Liver (tissue), 9 donors: ENCODE data around the gene SYT5. TPM values are rescaled to one million over a fixed set of nuclear protein-coding genes. Genes with fewer than 3 reads are reported as not detected.

ENCODE experiments used
- DNase-seq: peaks from one replicate; pipeline ENCODE4 v3.0.0-alpha.2; 2017; ENCODE audit warnings: low spot score
- H3K27ac ChIP-seq, 2 donors: one replicate each; pipeline ENCODE4 v1.7.0; 2013; ENCODE audit warnings: inconsistent platforms in 2 of 2, low read length in 2 of 2, control low read depth in 1 of 2, low read depth in 1 of 2, mild to moderate bottlenecking in 1 of 2
- H3K27me3 ChIP-seq, 4 donors: one replicate each; pipeline versions ENCODE4 v1.6.1 to v1.7.0; 2013; ENCODE audit warnings: low read length in 3 of 4, inconsistent platforms in 1 of 4, mild to moderate bottlenecking in 1 of 4, moderate library complexity in 1 of 4; ENCODE audit not compliant: control insufficient read depth in 4 of 4, insufficient read depth in 4 of 4
- H3K36me3 ChIP-seq, 4 donors: one replicate each; pipeline versions ENCODE4 v1.6.1 to v1.7.0; 2013; ENCODE audit warnings: low read length in 3 of 4, mild to moderate bottlenecking in 3 of 4, low read depth in 1 of 4, moderate library complexity in 1 of 4; ENCODE audit not compliant: control insufficient read depth in 4 of 4, insufficient read depth in 3 of 4
- H3K4me1 ChIP-seq, 4 donors: one replicate each; pipeline versions ENCODE4 v1.6.1 to v1.7.0; 2013; ENCODE audit warnings: low read length in 3 of 4, mild to moderate bottlenecking in 3 of 4, moderate library complexity in 1 of 4; ENCODE audit not compliant: control insufficient read depth in 4 of 4, insufficient read depth in 4 of 4
- H3K4me3 ChIP-seq, 3 donors: one replicate each; pipeline versions ENCODE4 v1.6.1 to v1.7.0; 2013; ENCODE audit warnings: low read length in 3 of 3, control low read depth in 1 of 3, low read depth in 1 of 3, mild to moderate bottlenecking in 1 of 3
- H3K9ac ChIP-seq, 2 donors: one replicate each; pipeline ENCODE4 v1.7.0; 2013; ENCODE audit warnings: low read length in 2 of 2, mild to moderate bottlenecking in 2 of 2, moderate library complexity in 2 of 2, control low read depth in 1 of 2, low read depth in 1 of 2
- H3K9me3 ChIP-seq, 4 donors: one replicate each; pipeline versions ENCODE4 v1.6.1 to v1.7.0; 2013; ENCODE audit warnings: low read length in 3 of 4; ENCODE audit not compliant: control insufficient read depth in 4 of 4
- EGR1 ChIP-seq, 2 donors: IDR thresholded peaks; 2 replicates each; pipeline ENCODE4 v1.6.1; 2016 to 2018; ENCODE audit warnings: antibody characterized with exemption in 2 of 2, low read depth in 2 of 2
- FOXA1 ChIP-seq: IDR thresholded peaks from 2 replicates; pipeline ENCODE4 v1.6.1; 2016; ENCODE audit warnings: antibody characterized with exemption
- FOXA2 ChIP-seq: IDR thresholded peaks from 2 replicates; pipeline ENCODE4 v1.6.1; 2016; ENCODE audit warnings: antibody characterized with exemption
- GABPA ChIP-seq, 2 donors: IDR thresholded peaks in 1 of 2; conservative IDR thresholded peaks in 1 of 2; 2 replicates each; pipeline ENCODE4 v1.6.1; 2016; ENCODE audit warnings: antibody characterized with exemption in 2 of 2, mild to moderate bottlenecking in 1 of 2, moderate library complexity in 1 of 2
- HNF4G ChIP-seq: IDR thresholded peaks from 2 replicates; pipeline ENCODE4 v1.6.1; 2016; ENCODE audit warnings: antibody characterized with exemption
- JUND ChIP-seq, 2 donors: IDR thresholded peaks; 2 replicates each; pipeline ENCODE4 v1.6.1; 2016; ENCODE audit warnings: antibody characterized with exemption in 2 of 2
- NR2F2 ChIP-seq: IDR thresholded peaks from 2 replicates; pipeline ENCODE4 v1.6.1; 2016; ENCODE audit warnings: antibody characterized with exemption
- RAD21 ChIP-seq, 2 donors: IDR thresholded peaks; 2 replicates each; pipeline ENCODE4 v1.6.1; 2016; ENCODE audit warnings: antibody characterized with exemption in 2 of 2, mild to moderate bottlenecking in 2 of 2
- RXRA ChIP-seq, 2 donors: IDR thresholded peaks; 2 replicates each; pipeline ENCODE4 v1.6.1; 2017 to 2018; ENCODE audit warnings: antibody characterized with exemption in 2 of 2, mild to moderate bottlenecking in 1 of 2
- YY1 ChIP-seq: IDR thresholded peaks from 2 replicates; pipeline ENCODE4 v1.6.1; 2016; ENCODE audit warnings: antibody characterized with exemption, mild to moderate bottlenecking
- WGBS: extraction: QIAGEN DNeasy Blood & Tissue Kit; methylation state at CpG from one replicate; pipeline ENCODE4 v1.1.7; 2013; 5-methylcytosine and 5-hydroxymethylcytosine counted together
- polyA plus RNA-seq, 2 donors: library from polyadenylated mRNA; stranded (reverse) in 1 of 2; unstranded in 1 of 2; fragments of 200-250 nt in 1 of 2; fragments of >200 nt in 1 of 2; fragmentation: Nextera tagmentation in 1 of 2; extraction: Ambion mirVana in 1 of 2; gene quantifications; one replicate each; pipeline versions ENCODE4 v1.2.1 to v1.2.3, GENCODE V29; 2013 to 2015
- total RNA-seq, 2 donors: library from RNA; depleted of rRNA; stranded (reverse); fragments of >200 nt; gene quantifications; one replicate each; pipeline ENCODE4 v1.2.3, GENCODE V29; 2014
- TF ChIP-seq, protein P1 (sequence below): IDR thresholded peaks from 2 replicates; pipeline ENCODE4 v1.6.1; 2016; ENCODE audit warnings: antibody characterized with exemption
- TF ChIP-seq, protein P2 (sequence below): IDR thresholded peaks from 2 replicates; pipeline ENCODE4 v1.6.1; 2016; ENCODE audit warnings: antibody characterized with exemption
- TF ChIP-seq, protein P3 (sequence below): IDR thresholded peaks from 2 replicates; pipeline ENCODE4 v1.6.1; 2016; ENCODE audit warnings: antibody characterized with exemption, mild to moderate bottlenecking
- TF ChIP-seq, protein P4 (sequence below): IDR thresholded peaks from 2 replicates; pipeline ENCODE4 v1.6.1; 2016; ENCODE audit warnings: antibody characterized with exemption
- TF ChIP-seq, protein P5 (sequence below): fragments of 150-350 bp; IDR thresholded peaks from 2 replicates; pipeline ENCODE4 v1.5.1; 2017; ENCODE audit warnings: improper control_type of control experiment, low read depth, low read length; ENCODE audit not compliant: missing input control
- donor health status: healthy.
- donor health status: healthy.
- donor health status: healthy.
- donor health status: healthy.
- donor health status: healthy.

The SYT5 gene
- total and polyA plus RNA-seq, 4 donors: under 0.01 TPM; not detected in 3

DNA sequence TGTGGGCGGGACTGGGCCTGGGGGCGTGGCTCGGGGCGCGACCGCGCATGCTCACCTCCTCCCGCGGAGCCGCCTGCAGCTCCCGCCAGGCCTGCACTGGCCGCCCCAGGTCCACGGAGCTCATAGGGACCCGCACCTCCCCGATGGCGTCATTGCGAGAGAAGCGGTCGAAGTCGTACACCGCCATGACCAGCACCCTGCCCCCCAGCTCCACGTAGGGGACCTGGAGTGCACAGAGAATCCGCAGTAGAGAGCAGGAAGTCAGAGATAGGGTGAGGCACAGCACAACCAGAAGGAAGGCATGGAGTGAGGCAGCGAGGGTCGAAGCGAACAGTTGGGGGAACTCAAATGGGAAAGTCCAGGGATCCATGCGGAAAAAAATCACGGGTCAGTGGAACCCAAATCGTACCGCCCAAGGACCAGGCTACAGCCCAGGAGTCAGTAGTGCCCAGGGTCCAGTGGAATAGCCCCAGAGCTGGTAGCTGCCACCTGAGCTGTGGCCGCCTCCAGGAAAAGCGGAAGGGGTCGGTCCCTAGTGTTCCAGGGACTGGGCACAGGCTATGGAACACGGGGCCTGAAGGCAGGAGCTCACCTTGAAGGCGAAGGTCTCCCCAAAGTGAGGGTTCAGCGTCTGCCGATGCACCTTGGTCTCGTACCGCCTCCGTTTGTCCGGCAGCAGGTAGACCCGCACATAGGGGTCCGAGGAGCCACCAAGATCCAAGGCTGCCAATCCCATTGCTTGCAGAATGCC is 4.8 kb downstream of the SYT5 start:
- no peaks in the 10 kb centered on the region for H3K36me3 ChIP-seq
- peaks cover 2 to 8% (median 7%) of the 10 kb centered on the region in 4 donors for H3K4me1 ChIP-seq
- H3K4me3 ChIP-seq: no peak overlapping the region
- TF ChIP-seq, protein P1, sequence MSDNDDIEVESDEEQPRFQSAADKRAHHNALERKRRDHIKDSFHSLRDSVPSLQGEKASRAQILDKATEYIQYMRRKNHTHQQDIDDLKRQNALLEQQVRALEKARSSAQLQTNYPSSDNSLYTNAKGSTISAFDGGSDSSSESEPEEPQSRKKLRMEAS: no peak
- TF ChIP-seq EGR1 (IDR thresholded peaks at IDR 0.05; ENCODE audit: low read depth in 2 of 2) (no peak), FOXA2 (no peak), YY1 (no peak), HNF4G (no peak), GABPA (IDR thresholded peaks at IDR 0.05 in 1 of 2, conservative IDR thresholded peaks at IDR 0.05 in 1 of 2) (no peak), FOXA1 (no peak), RXRA (IDR thresholded peaks at IDR 0.05) (no peak), NR2F2 (no peak), RAD21 (IDR thresholded peaks at IDR 0.05) (no peak), JUND (IDR thresholded peaks at IDR 0.05) (no peak)
- TF ChIP-seq, protein P2, sequence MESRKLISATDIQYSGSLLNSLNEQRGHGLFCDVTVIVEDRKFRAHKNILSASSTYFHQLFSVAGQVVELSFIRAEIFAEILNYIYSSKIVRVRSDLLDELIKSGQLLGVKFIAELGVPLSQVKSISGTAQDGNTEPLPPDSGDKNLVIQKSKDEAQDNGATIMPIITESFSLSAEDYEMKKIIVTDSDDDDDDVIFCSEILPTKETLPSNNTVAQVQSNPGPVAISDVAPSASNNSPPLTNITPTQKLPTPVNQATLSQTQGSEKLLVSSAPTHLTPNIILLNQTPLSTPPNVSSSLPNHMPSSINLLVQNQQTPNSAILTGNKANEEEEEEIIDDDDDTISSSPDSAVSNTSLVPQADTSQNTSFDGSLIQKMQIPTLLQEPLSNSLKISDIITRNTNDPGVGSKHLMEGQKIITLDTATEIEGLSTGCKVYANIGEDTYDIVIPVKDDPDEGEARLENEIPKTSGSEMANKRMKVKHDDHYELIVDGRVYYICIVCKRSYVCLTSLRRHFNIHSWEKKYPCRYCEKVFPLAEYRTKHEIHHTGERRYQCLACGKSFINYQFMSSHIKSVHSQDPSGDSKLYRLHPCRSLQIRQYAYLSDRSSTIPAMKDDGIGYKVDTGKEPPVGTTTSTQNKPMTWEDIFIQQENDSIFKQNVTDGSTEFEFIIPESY: no peak
- TF ChIP-seq, protein P3, sequence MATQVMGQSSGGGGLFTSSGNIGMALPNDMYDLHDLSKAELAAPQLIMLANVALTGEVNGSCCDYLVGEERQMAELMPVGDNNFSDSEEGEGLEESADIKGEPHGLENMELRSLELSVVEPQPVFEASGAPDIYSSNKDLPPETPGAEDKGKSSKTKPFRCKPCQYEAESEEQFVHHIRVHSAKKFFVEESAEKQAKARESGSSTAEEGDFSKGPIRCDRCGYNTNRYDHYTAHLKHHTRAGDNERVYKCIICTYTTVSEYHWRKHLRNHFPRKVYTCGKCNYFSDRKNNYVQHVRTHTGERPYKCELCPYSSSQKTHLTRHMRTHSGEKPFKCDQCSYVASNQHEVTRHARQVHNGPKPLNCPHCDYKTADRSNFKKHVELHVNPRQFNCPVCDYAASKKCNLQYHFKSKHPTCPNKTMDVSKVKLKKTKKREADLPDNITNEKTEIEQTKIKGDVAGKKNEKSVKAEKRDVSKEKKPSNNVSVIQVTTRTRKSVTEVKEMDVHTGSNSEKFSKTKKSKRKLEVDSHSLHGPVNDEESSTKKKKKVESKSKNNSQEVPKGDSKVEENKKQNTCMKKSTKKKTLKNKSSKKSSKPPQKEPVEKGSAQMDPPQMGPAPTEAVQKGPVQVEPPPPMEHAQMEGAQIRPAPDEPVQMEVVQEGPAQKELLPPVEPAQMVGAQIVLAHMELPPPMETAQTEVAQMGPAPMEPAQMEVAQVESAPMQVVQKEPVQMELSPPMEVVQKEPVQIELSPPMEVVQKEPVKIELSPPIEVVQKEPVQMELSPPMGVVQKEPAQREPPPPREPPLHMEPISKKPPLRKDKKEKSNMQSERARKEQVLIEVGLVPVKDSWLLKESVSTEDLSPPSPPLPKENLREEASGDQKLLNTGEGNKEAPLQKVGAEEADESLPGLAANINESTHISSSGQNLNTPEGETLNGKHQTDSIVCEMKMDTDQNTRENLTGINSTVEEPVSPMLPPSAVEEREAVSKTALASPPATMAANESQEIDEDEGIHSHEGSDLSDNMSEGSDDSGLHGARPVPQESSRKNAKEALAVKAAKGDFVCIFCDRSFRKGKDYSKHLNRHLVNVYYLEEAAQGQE: no peak
- TF ChIP-seq, protein P4, sequence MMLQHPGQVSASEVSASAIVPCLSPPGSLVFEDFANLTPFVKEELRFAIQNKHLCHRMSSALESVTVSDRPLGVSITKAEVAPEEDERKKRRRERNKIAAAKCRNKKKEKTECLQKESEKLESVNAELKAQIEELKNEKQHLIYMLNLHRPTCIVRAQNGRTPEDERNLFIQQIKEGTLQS: no peak
- TF ChIP-seq, protein P5, sequence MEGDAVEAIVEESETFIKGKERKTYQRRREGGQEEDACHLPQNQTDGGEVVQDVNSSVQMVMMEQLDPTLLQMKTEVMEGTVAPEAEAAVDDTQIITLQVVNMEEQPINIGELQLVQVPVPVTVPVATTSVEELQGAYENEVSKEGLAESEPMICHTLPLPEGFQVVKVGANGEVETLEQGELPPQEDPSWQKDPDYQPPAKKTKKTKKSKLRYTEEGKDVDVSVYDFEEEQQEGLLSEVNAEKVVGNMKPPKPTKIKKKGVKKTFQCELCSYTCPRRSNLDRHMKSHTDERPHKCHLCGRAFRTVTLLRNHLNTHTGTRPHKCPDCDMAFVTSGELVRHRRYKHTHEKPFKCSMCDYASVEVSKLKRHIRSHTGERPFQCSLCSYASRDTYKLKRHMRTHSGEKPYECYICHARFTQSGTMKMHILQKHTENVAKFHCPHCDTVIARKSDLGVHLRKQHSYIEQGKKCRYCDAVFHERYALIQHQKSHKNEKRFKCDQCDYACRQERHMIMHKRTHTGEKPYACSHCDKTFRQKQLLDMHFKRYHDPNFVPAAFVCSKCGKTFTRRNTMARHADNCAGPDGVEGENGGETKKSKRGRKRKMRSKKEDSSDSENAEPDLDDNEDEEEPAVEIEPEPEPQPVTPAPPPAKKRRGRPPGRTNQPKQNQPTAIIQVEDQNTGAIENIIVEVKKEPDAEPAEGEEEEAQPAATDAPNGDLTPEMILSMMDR: no peak
- H3K27ac ChIP-seq: no peak overlapping the region
- no peak for DNase-seq
- peaks cover 3 to 12% (median 10%) of the 10 kb centered on the region in 4 donors for H3K27me3 ChIP-seq
- H3K9ac ChIP-seq: no peak overlapping the region
- WGBS: 56% methylated on average over 43 of the region's 43 CpGs
- no peaks in the 10 kb centered on the region for H3K9me3 ChIP-seq
